Osteocyte (in vitro differentiated cells): ENCODE results near the gene SUCO. TPM values are rescaled to one million over a fixed set of nuclear protein-coding genes. Genes with fewer than 3 reads are reported as not detected.
"Not testable (repeated sequence)": the region's sequence is repeated elsewhere in the genome, so short reads cannot be mapped to it uniquely, and the experiment has no call there.

ENCODE experiments used
- DNase-seq: peaks from one replicate; pipeline ENCODE4 v3.0.0; 2021; ENCODE audit warnings: mixed read lengths; ENCODE audit not compliant: unreplicated experiment; ENCODE audit errors: extremely low spot score
- H3K27ac Mint-ChIP-seq: one replicate; pipeline ENCODE4 v1.8.0; 2021; ENCODE audit warnings: mild to moderate bottlenecking, mixed read lengths; ENCODE audit not compliant: unreplicated experiment
- H3K27me3 Mint-ChIP-seq: one replicate; pipeline ENCODE4 v1.8.0; 2021; ENCODE audit warnings: mixed read lengths; ENCODE audit not compliant: unreplicated experiment
- H3K36me3 Mint-ChIP-seq: one replicate; pipeline ENCODE4 v1.8.0; 2021; ENCODE audit warnings: mixed read lengths; ENCODE audit not compliant: unreplicated experiment
- H3K4me1 Mint-ChIP-seq: one replicate; pipeline ENCODE4 v1.8.0; 2021; ENCODE audit warnings: mixed read lengths; ENCODE audit not compliant: unreplicated experiment
- H3K4me3 Mint-ChIP-seq: one replicate; pipeline ENCODE4 v1.8.0; 2021; ENCODE audit warnings: mild to moderate bottlenecking, moderate library complexity, mixed read lengths; ENCODE audit not compliant: unreplicated experiment
- H3K9me3 Mint-ChIP-seq: one replicate; pipeline ENCODE4 v1.8.0; 2021; ENCODE audit warnings: mixed read lengths; ENCODE audit not compliant: unreplicated experiment
- CTCF ChIP-seq: fragments of 200-600 bp; sonication (generic); IDR thresholded peaks from 2 replicates; pipeline ENCODE4 v1.5.0; 2021; ENCODE audit warnings: antibody characterized with exemption, mild to moderate bottlenecking, moderate library complexity
- total RNA-seq: library from RNA; stranded (reverse); gene quantifications from 2 replicates; pipeline ENCODE4 v1.2.1, GENCODE V29; 2021

SUCO gene
- total RNA-seq, 1 donor from 2014 or later, result 30.4 TPM

DNA sequence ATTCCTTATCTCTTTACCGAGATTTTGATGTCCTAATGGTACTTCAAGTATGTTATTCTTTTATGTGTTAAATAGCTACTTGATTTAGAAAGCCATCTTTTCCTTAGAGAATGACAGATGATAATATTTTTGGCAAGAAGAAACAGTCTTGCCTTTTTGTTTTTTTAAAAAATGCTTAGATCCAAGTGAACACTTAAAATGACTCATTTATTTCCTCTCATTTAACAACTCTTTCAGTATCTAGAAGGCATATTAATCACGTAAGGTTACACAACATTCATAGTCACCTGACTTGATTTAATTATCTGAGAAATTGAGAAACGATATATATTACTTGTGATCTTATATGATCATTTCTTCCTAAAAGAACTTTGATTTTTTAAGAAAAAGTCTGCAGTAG is 52.4 kb downstream of the SUCO start:
- Mint-ChIP-seq H3K36me3 (peaks cover 36% of the 10 kb centered on the region), H3K4me1 (peaks cover 31% of the 10 kb centered on the region), H3K9me3 (no peaks in the 10 kb centered on the region), H3K27me3 (no peaks in the 10 kb centered on the region), H3K27ac (peak overlapping the region; percentile 45), H3K4me3 (no peak overlapping the region)
- no peak for DNase-seq
- no peak for TF ChIP-seq CTCF

DNA sequence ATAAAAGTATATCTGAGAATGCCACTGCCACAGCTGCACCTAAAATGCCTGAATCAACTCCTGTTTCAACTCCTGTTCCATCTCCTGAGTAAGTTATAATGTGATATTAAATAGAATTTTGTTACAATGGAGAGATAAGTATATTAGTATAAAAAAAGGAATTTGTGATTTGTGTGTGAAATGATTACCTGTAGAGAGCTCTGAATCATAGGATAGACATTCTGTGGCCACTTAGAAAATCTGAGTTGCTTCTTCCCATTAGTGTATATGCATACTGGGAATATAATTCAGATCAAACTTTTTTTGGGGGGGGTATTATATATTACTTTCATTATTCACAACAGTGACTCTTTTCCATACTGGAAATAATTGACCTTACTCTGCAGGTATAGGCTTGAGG is 52.9 kb downstream of the SUCO start:
- DNase-seq, result no peak

GRCh38 chr1:172588296-172589291 is 55.6 kb downstream of the SUCO start:
- Mint-ChIP-seq H3K9me3 (no peaks in the 10 kb centered on the region), H3K4me3 (no peak overlapping the region), H3K27me3 (no peaks in the 10 kb centered on the region), H3K36me3 (peaks cover 45% of the 10 kb centered on the region), H3K27ac (peak overlapping the region; percentile 42), H3K4me1 (peaks cover 23% of the 10 kb centered on the region)
- no peak for TF ChIP-seq CTCF
- DNase-seq, result no peak

More for the DNA sequence above, 52.9 kb downstream of the SUCO start:
- Mint-ChIP-seq H3K27me3 (no peaks in the 10 kb centered on the region), H3K4me3 (no peak overlapping the region), H3K27ac (peak overlapping the region; percentile 45), H3K9me3 (no peaks in the 10 kb centered on the region), H3K4me1 (peaks cover 31% of the 10 kb centered on the region), H3K36me3 (peaks cover 41% of the 10 kb centered on the region)
- no peak for TF ChIP-seq CTCF

DNA sequence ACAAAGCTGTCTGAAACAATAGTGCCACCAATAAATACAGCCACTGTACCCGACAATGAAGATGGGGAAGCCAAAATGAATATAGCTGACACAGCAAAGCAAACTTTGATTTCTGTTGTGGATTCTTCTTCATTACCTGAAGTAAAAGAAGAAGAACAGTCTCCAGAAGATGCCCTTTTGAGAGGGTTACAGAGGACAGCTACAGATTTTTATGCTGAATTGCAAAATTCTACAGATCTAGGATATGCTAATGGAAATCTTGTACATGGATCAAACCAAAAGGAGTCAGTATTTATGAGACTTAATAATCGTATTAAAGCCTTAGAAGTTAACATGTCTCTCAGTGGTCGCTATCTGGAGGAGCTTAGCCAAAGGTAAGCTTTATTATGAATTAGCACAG is 56.6 kb downstream of the SUCO start:
- peaks cover 55% of the 10 kb centered on the region for H3K36me3 Mint-ChIP-seq
- H3K4me3 Mint-ChIP-seq, result no peak overlapping the region
- TF ChIP-seq CTCF, result no peak
- DNase-seq, result no peak
- peaks cover 23% of the 10 kb centered on the region for H3K4me1 Mint-ChIP-seq
- peak overlapping the region; percentile 16 for H3K27ac Mint-ChIP-seq
- H3K9me3 Mint-ChIP-seq, result no peaks in the 10 kb centered on the region
- H3K27me3 Mint-ChIP-seq, result no peaks in the 10 kb centered on the region

GRCh38 chr1:172591429-172591828 is 58.5 kb downstream of the SUCO start:
- H3K4me3 Mint-ChIP-seq, H3K9me3 Mint-ChIP-seq, H3K27ac Mint-ChIP-seq, H3K27me3 Mint-ChIP-seq, DNase-seq: not testable (repeated sequence)
- H3K36me3 Mint-ChIP-seq, result peaks cover 72% of the 10 kb centered on the region
- peaks cover 14% of the 10 kb centered on the region for H3K4me1 Mint-ChIP-seq

DNA sequence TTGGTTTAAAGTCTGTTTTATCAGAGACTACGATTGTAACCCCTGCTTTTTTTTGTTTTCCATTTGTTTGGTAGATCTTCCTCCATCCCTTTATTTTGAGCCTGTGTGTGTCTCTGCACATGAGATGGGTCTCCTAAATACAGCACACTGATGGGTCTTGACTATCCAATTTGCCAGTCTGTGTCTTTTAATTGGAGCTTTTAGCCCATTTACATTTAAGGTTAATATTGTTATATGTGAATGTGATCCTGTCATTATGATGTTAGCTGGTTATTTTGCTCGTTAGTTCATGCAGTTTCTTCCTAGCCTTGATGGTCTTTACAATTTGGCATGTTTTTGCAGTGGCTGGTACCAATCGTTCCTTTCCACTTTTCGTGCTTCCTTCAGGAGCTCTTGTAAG is 62.1 kb downstream of the SUCO start:
- H3K9me3 Mint-ChIP-seq, H3K27me3 Mint-ChIP-seq: not testable (repeated sequence)

GRCh38 chr1:172596782-172597181 is 63.8 kb downstream of the SUCO start:
- H3K27ac Mint-ChIP-seq, H3K4me1 Mint-ChIP-seq, H3K4me3 Mint-ChIP-seq, H3K9me3 Mint-ChIP-seq, DNase-seq, H3K27me3 Mint-ChIP-seq: not testable (repeated sequence)
- H3K36me3 Mint-ChIP-seq, result peaks cover 69% of the 10 kb centered on the region

More for the DNA sequence above, 62.1 kb downstream of the SUCO start:
- not testable (repeated sequence) for H3K4me1 Mint-ChIP-seq, DNase-seq, H3K4me3 Mint-ChIP-seq
- H3K27ac Mint-ChIP-seq, result peak overlapping the region; percentile 51
- peaks cover 78% of the 10 kb centered on the region for H3K36me3 Mint-ChIP-seq
